BLaER1 treated with 17β-estradiol and CSF1 and Interleukin-3, amounts not matched to agents 10 nM and 100 nM (cell line): ENCODE data around the gene TMEM126B.
A peak's percentile ranks its signal among the peaks of the same experiment; 100 is the strongest.
"Not testable (repeated sequence)": the region's sequence is repeated elsewhere in the genome, so short reads cannot be mapped to it uniquely, and the experiment has no call there.

ENCODE experiments used
- H3K27ac ChIP-seq, 11 experiments: shearing (Covaris generic); formaldehyde crosslinking; 2 replicates each; pipeline ENCODE4 v1.8.1; 2022
- H3K27me3 ChIP-seq, 11 experiments: shearing (Covaris generic); formaldehyde crosslinking; 2 replicates each; pipeline ENCODE4 v1.8.1; 2022
- H3K36me3 ChIP-seq, 11 experiments: shearing (Covaris generic); formaldehyde crosslinking; 2 replicates each; pipeline ENCODE4 v1.8.1; 2022
- H3K4me1 ChIP-seq, 10 experiments: shearing (Covaris generic); formaldehyde crosslinking; 2 replicates each; pipeline ENCODE4 v1.8.1; 2022
- H3K4me2 ChIP-seq, 11 experiments: shearing (Covaris generic); formaldehyde crosslinking; 2 replicates each; pipeline ENCODE4 v1.8.1; 2022
- H3K4me3 ChIP-seq, 10 experiments: shearing (Covaris generic); formaldehyde crosslinking; 2 replicates each; pipeline ENCODE4 v1.8.1; 2022
- H3K9ac ChIP-seq, 11 experiments: shearing (Covaris generic); formaldehyde crosslinking; 2 replicates each; pipeline ENCODE4 v1.8.1; 2022
- H3K9me3 ChIP-seq, 11 experiments: shearing (Covaris generic); formaldehyde crosslinking; replicated peaks in 1 of 11; 2 replicates each; pipeline ENCODE4 v1.8.1; 2022
- H4K20me1 ChIP-seq, 11 experiments: shearing (Covaris generic); formaldehyde crosslinking; 2 replicates each; pipeline ENCODE4 v1.8.1; 2022
- Cebpa-rat ChIP-seq, 11 experiments: shearing (Covaris generic); IDR thresholded peaks; 2 replicates each; pipeline ENCODE4 v1.8.1; 2022

Gene TMEM126B

GRCh38 chr11:85603220-85603619 is 25.2 kb upstream of the TMEM126B start:
- peak overlapping the region in 1 of 11 experiments; percentile 8; a peak in 1 of 22 replicates for H3K4me2 ChIP-seq
- H3K27ac ChIP-seq, result no peak overlapping the region
- TF ChIP-seq Cebpa-rat (IDR thresholded peaks at IDR 0.05), result no peak; a peak in 3 of 22 replicates
- no peaks in the 10 kb centered on the region; a peak in 1 of 22 replicates for H3K36me3 ChIP-seq
- no peak overlapping the region for H3K4me3 ChIP-seq
- no peak overlapping the region for H3K9ac ChIP-seq
- no peaks in the 10 kb centered on the region for H3K27me3 ChIP-seq
- no peaks in the 10 kb centered on the region for H4K20me1 ChIP-seq
- peaks cover 0 to 13% (median 9%) of the 10 kb centered on the region in 11 experiments; a peak in 7 of 22 replicates for H3K9me3 ChIP-seq
- H3K4me1 ChIP-seq, result peaks cover 0 to 22% (median 0%) of the 10 kb centered on the region in 10 experiments; a peak in 7 of 20 replicates

GRCh38 chr11:85606237-85606636 is 22.2 kb upstream of the TMEM126B start:
- H3K36me3 ChIP-seq, H3K27me3 ChIP-seq, H3K27ac ChIP-seq, H4K20me1 ChIP-seq, H3K9ac ChIP-seq, H3K4me3 ChIP-seq, H3K4me2 ChIP-seq: not testable (repeated sequence)
- Histone ChIP-seq H3K9me3 (peaks cover 0 to 13% (median 9%) of the 10 kb centered on the region in 11 experiments; a peak in 7 of 22 replicates), H3K4me1 (peaks cover 0 to 13% (median 0%) of the 10 kb centered on the region in 10 experiments; a peak in 6 of 20 replicates)

- not testable (repeated sequence) for H3K36me3 ChIP-seq, H4K20me1 ChIP-seq, H3K4me3 ChIP-seq, H3K27me3 ChIP-seq, H3K9ac ChIP-seq, H3K27ac ChIP-seq, H3K4me2 ChIP-seq
- Histone ChIP-seq H3K4me1 (peaks cover 0 to 20% (median 0%) of the 10 kb centered on the region in 10 experiments; a peak in 6 of 20 replicates), H3K9me3 (peaks cover 0 to 17% (median 13%) of the 10 kb centered on the region in 11 experiments; a peak in 13 of 22 replicates)
Observed at GRCh38 chr11:85608621-85609020, 19.8 kb upstream of the TMEM126B start.

- H4K20me1 ChIP-seq, H3K9ac ChIP-seq, H3K4me3 ChIP-seq, H3K4me2 ChIP-seq, H3K27me3 ChIP-seq, H3K36me3 ChIP-seq, H3K27ac ChIP-seq: not testable (repeated sequence)
- Histone ChIP-seq H3K4me1 (peaks cover 0 to 20% (median 0%) of the 10 kb centered on the region in 10 experiments; a peak in 6 of 20 replicates), H3K9me3 (peaks cover 0 to 18% (median 13%) of the 10 kb centered on the region in 11 experiments; a peak in 13 of 22 replicates)
Observed at GRCh38 chr11:85609286-85609685, 19.1 kb upstream of the TMEM126B start.

- not testable (repeated sequence) for H3K27me3 ChIP-seq, H3K36me3 ChIP-seq, H3K9ac ChIP-seq, H4K20me1 ChIP-seq, H3K27ac ChIP-seq, H3K4me3 ChIP-seq
- H3K4me1 ChIP-seq, result peaks cover 0 to 20% (median 0%) of the 10 kb centered on the region in 10 experiments; a peak in 6 of 20 replicates
- H3K4me2 ChIP-seq, result peak overlapping the region in 3 of 11 experiments; percentile 50 to 67 (median 57); a peak in 5 of 22 replicates
- peaks cover 0 to 15% (median 11%) of the 10 kb centered on the region in 11 experiments; a peak in 13 of 22 replicates for H3K9me3 ChIP-seq
Observed at GRCh38 chr11:85611643-85612042, 16.8 kb upstream of the TMEM126B start.

GRCh38 chr11:85619499-85619898 is 8.9 kb upstream of the TMEM126B start:
- H3K36me3 ChIP-seq, result no peaks in the 10 kb centered on the region
- no peak overlapping the region for H3K27ac ChIP-seq
- no peak overlapping the region for H3K9ac ChIP-seq
- no peaks in the 10 kb centered on the region for H4K20me1 ChIP-seq
- no peak overlapping the region for H3K4me3 ChIP-seq
- H3K4me1 ChIP-seq, result no peaks in the 10 kb centered on the region
- no peak overlapping the region for H3K4me2 ChIP-seq
- peaks cover 0 to 8% (median 0%) of the 10 kb centered on the region in 11 experiments; a peak in 2 of 22 replicates for H3K9me3 ChIP-seq
- H3K27me3 ChIP-seq, result no peaks in the 10 kb centered on the region
- peak; percentile 56 to 95 (median 83); a peak in 18 of 22 replicates for TF ChIP-seq Cebpa-rat (IDR thresholded peaks at IDR 0.05)

GRCh38 chr11:85620256-85620655 is 8.1 kb upstream of the TMEM126B start:
- H3K4me3 ChIP-seq, result no peak overlapping the region
- TF ChIP-seq Cebpa-rat (IDR thresholded peaks at IDR 0.05), result no peak
- H3K9ac ChIP-seq, result no peak overlapping the region
- no peaks in the 10 kb centered on the region for H4K20me1 ChIP-seq
- H3K27ac ChIP-seq, result no peak overlapping the region
- no peak overlapping the region for H3K4me2 ChIP-seq
- H3K27me3 ChIP-seq, result no peaks in the 10 kb centered on the region
- no peaks in the 10 kb centered on the region for H3K4me1 ChIP-seq
- H3K36me3 ChIP-seq, result no peaks in the 10 kb centered on the region
- H3K9me3 ChIP-seq, result peaks cover 0 to 8% (median 0%) of the 10 kb centered on the region in 11 experiments; a peak in 2 of 22 replicates

GRCh38 chr11:85626496-85626895 is 1.9 kb upstream of the TMEM126B start:
- H3K36me3 ChIP-seq, result peaks cover 10 to 17% (median 13%) of the 10 kb centered on the region in 11 experiments; a peak in 20 of 22 replicates
- H3K9me3 ChIP-seq, result no peaks in the 10 kb centered on the region; a peak in 1 of 22 replicates
- peak overlapping the region; percentile 78 to 97 (median 90); a peak in 20 of 22 replicates for H3K4me2 ChIP-seq
- no peak overlapping the region; a peak in 1 of 22 replicates for H3K27ac ChIP-seq
- H3K4me1 ChIP-seq, result peaks cover 22 to 31% (median 27%) of the 10 kb centered on the region in 10 experiments
- H4K20me1 ChIP-seq, result no peaks in the 10 kb centered on the region; a peak in 3 of 22 replicates
- peak overlapping the region in 5 of 11 experiments; percentile 75 to 85 (median 81); a peak in 6 of 22 replicates for H3K9ac ChIP-seq
- H3K4me3 ChIP-seq, result peak overlapping the region in 5 of 10 experiments; percentile 62 to 82 (median 75); a peak in 5 of 20 replicates
- no peak for TF ChIP-seq Cebpa-rat (IDR thresholded peaks at IDR 0.05)
- no peaks in the 10 kb centered on the region for H3K27me3 ChIP-seq

- no peaks in the 10 kb centered on the region for H3K27me3 ChIP-seq
- no peaks in the 10 kb centered on the region for H3K9me3 ChIP-seq
- no peak for TF ChIP-seq Cebpa-rat (IDR thresholded peaks at IDR 0.05)
- peaks cover 19 to 26% (median 21%) of the 10 kb centered on the region in 11 experiments; a peak in 21 of 22 replicates for H3K36me3 ChIP-seq
- H3K4me1 ChIP-seq, result peaks cover 22 to 31% (median 27%) of the 10 kb centered on the region in 10 experiments
- H4K20me1 ChIP-seq, result no peaks in the 10 kb centered on the region; a peak in 3 of 22 replicates
- peak within 1 kb of the TSS; percentile 57 to 83 (median 73) for H3K27ac ChIP-seq
- peak within 1 kb of the TSS; percentile 78 to 97 (median 90) for H3K4me2 ChIP-seq
- peak within 1 kb of the TSS; percentile 62 to 82 (median 78) for H3K4me3 ChIP-seq
- H3K9ac ChIP-seq, result peak within 1 kb of the TSS; percentile 74 to 85 (median 80)
Observed at GRCh38 chr11:85627332-85627997, 928 bp upstream of the TMEM126B start, which contains the start of gene DLG2. Gene DLG2 (minus strand): TSS chr11:85627344.
